Astrocyte of the cerebellum (primary cell): ENCODE data around the gene GIPR.

Experiments used
- DNase-seq: peaks from one replicate; pipeline ENCODE4 v3.0.0-alpha.2; 2011; ENCODE audit warnings: low read depth
- H3K4me3 ChIP-seq: 2 replicates; pipeline ENCODE4 v1.5.1; 2011; ENCODE audit warnings: mild to moderate bottlenecking, low read depth, low read length, moderate library complexity
- CTCF ChIP-seq: IDR thresholded peaks from 2 replicates; pipeline ENCODE4 v1.5.1; 2012; ENCODE audit warnings: low read length, low read depth, moderate library complexity, mild to moderate bottlenecking; ENCODE audit errors: missing control alignments
- in situ Hi-C: cut with HindIII; loops from 2 replicates; pipeline ENCODE4 v1.10.0; 2017; ENCODE audit warnings: low sequenced_read_pairs

Gene GIPR

GRCh38 chr19:45663800-45664199 is 4.2 kb upstream of the GIPR start:
- TF ChIP-seq CTCF: no peak
- no peak overlapping the region for H3K4me3 ChIP-seq
- DNase-seq: no peak
- in situ Hi-C loops: no loop called here

DNA sequence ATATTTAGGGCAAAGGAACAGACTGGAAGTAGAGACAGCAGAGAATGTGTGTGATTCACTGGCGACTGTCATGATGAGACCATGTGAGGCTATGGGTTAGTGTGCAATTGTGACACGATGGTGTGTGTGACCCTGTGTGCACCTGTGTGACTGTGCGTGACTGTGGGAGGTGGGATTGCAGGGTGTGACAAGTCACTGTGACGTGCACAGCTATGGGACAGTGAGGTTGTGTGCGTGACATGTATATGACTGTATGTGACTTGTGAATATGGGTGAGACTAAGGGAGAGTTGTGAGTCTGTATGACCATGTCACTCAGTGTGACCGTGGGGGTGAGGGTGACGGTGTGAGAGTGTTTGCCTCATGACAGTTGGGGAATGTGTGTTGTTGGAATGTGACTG is 3.4 kb upstream of the GIPR start:
- no peak for DNase-seq
- TF ChIP-seq CTCF: no peak
- in situ Hi-C loops: no loop called here
- no peak overlapping the region for H3K4me3 ChIP-seq

- DNase-seq: no peak
- TF ChIP-seq CTCF: no peak
- in situ Hi-C loops: no loop called here
- peak overlapping the region; percentile 21 for H3K4me3 ChIP-seq
Observed at GRCh38 chr19:45668342-45668871, 386 bp downstream of the GIPR start.

DNA sequence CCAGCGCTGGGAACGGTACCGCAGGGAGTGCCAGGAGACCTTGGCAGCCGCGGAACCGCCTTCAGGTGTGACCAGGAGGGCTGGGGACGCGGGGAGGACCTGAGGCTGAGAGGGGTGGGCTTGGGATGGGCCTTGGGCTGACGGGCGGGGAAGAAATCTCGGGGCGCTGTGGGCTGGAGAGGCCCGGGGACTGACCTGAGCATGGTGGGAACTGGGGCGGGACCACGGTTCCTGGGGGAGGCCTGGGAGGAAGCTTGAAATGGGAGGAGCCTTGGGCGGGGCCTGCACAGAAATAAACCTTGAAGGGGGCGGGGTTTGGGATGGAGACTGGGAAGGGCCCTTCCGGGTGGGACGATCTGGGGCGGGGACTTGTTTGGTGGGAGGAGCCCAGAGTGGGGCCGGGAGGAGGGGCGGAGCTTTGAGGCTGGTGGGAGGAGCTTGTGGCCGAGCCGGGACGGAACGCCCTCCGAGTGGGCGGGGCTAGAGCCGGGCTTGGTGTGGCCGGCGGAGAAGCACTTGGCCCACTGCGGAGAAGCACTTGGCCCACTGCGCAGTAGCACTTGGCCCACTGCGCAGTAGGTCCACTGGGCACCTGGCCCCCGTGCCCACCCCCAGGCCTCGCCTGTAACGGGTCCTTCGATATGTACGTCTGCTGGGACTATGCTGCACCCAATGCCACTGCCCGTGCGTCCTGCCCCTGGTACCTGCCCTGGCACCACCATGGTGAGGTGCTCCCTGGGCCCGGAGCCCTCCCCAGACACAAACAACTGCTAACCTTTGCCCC is 2.8 kb downstream of the GIPR start:
- no peak for DNase-seq
- no peak overlapping the region for H3K4me3 ChIP-seq
- no peak for TF ChIP-seq CTCF
- in situ Hi-C loops: no loop called here

GRCh38 chr19:45674946-45675345 is 6.9 kb downstream of the GIPR start:
- no peak for TF ChIP-seq CTCF

DNA sequence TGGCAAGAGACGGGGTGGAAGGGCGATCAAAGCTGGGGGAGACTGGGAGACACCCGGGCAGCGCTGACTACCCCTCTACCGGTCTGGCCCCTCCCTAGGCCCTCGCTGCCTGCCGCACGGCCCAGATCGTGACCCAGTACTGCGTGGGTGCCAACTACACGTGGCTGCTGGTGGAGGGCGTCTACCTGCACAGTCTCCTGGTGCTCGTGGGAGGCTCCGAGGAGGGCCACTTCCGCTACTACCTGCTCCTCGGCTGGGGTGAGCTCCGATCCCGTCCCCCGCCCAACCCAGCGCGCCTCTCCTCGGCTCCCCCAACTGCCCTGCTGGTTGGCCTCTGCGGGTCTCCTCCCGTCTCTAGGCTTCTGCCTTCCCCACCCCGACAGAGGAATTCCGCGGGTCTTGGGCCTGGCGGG is 8.8 kb downstream of the GIPR start:
- no peak for TF ChIP-seq CTCF
- peak overlapping the region; percentile 12 for H3K4me3 ChIP-seq
- in situ Hi-C loops: no loop called here
- DNase-seq: no peak

More at GRCh38 chr19:45674946-45675345, 6.9 kb downstream of the GIPR start:
- no peak for DNase-seq
- H3K4me3 ChIP-seq: no peak overlapping the region
- in situ Hi-C loops: no loop called here
